ENCODE data around the gene LRRC7.

GRCh38 chr1:69998847-69999246 is 431.1 kb downstream of the LRRC7 start:
- TF ChIP-seq, protein P1, sequence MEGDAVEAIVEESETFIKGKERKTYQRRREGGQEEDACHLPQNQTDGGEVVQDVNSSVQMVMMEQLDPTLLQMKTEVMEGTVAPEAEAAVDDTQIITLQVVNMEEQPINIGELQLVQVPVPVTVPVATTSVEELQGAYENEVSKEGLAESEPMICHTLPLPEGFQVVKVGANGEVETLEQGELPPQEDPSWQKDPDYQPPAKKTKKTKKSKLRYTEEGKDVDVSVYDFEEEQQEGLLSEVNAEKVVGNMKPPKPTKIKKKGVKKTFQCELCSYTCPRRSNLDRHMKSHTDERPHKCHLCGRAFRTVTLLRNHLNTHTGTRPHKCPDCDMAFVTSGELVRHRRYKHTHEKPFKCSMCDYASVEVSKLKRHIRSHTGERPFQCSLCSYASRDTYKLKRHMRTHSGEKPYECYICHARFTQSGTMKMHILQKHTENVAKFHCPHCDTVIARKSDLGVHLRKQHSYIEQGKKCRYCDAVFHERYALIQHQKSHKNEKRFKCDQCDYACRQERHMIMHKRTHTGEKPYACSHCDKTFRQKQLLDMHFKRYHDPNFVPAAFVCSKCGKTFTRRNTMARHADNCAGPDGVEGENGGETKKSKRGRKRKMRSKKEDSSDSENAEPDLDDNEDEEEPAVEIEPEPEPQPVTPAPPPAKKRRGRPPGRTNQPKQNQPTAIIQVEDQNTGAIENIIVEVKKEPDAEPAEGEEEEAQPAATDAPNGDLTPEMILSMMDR (conservative IDR thresholded peaks at IDR 0.05; ENCODE audit: low read length): no peak
- no peak for TF ChIP-seq EZH2phosphoT487 (IDR thresholded peaks at IDR 0.05; ENCODE audit: borderline replicate concordance)
